Heart left ventricle (tissue), 13 donors: Measurements from ENCODE around the gene GRIA2.

Experiments used
- POLR2A ChIP-seq, 2 donors: fragments of 450-650 bp; IDR thresholded peaks; one replicate each; pipeline ENCODE4 v1.6.1; 2017; ENCODE audit warnings: antibody characterized with exemption in 2 of 2, mild to moderate bottlenecking in 2 of 2, moderate library complexity in 2 of 2
- TF ChIP-seq, protein P1 (sequence below), 12 donors: fragments of 200-600 bp; sonication (generic) in 4 of 12; IDR thresholded peaks; one replicate each; pipeline versions ENCODE4 v1.5.0 to v1.8.0; 2018 to 2022; ENCODE audit warnings: antibody characterized with exemption in 12 of 12, mild to moderate bottlenecking in 5 of 12
- donor health status: ischemic (EF 13 %, LVEDD 7.1; RV severe dilation, severe dysfunction).
- donor health status: DM: no; HTN: yes; CAD: no.
- donor health status: DM: no; HTN: no; CAD: no.
- donor health status: ischemic (EF 25% LVEDD 6.9; RV normal size, moderate dysfunction).
- donor health status: ischemic (EF 25% LVEDD 5.7; RV mildly dilated, moderate dysfunction).
- donor health status: ischemic (EF 35%, LVEDD 5.7; RV mildly dilated, moderate dysfunction).
- donor health status: nonischemic (EF 11% LVEDD 7.7; RV severe dilation, severe dysfunction).
- donor health status: DM: yes; HTN: yes; CAD: no.
- donor health status: PGD.
- donor health status: ischemic (EF 29% LVEDD 5.4; RV normal size, mild dysfunction).
- donor health status: nonischemic (EF 23%, LVEDD 6.1; RV moderate dilation, normal function).

DNA sequence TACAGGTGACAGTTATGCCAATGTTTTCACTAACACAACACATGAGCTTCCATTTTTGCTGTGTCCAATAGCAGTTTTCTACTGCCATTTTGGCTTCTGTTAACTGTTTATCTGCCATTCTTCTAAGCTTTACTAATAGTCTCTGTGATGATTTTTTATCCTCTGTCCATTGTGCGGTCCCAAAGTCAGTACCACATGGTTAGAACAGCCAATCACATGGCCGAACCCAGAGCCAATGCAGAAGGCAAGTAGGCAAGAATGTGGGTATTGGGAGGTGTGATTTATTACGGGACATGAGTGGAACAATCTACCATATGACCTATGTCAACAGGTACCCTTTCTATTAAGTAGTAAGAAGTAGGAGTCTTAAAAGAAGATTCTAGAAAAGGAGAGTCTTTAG, 61.5 kb downstream of the GRIA2 start:
- TF ChIP-seq, protein P1, sequence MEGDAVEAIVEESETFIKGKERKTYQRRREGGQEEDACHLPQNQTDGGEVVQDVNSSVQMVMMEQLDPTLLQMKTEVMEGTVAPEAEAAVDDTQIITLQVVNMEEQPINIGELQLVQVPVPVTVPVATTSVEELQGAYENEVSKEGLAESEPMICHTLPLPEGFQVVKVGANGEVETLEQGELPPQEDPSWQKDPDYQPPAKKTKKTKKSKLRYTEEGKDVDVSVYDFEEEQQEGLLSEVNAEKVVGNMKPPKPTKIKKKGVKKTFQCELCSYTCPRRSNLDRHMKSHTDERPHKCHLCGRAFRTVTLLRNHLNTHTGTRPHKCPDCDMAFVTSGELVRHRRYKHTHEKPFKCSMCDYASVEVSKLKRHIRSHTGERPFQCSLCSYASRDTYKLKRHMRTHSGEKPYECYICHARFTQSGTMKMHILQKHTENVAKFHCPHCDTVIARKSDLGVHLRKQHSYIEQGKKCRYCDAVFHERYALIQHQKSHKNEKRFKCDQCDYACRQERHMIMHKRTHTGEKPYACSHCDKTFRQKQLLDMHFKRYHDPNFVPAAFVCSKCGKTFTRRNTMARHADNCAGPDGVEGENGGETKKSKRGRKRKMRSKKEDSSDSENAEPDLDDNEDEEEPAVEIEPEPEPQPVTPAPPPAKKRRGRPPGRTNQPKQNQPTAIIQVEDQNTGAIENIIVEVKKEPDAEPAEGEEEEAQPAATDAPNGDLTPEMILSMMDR (IDR thresholded peaks at IDR 0.05) = no peak
- TF ChIP-seq POLR2A (IDR thresholded peaks at IDR 0.05) = no peak
